Stimulated activated CD4-positive, alpha-beta T cell treated with anti-CD3 and anti-CD28 coated beads, Interleukin-12 subunit alpha, Interleukin-12 subunit beta, amount 100 ng/mL, for 24 hours (primary cell): ENCODE measurements around the gene CFAP20.

Experiments
- DNase-seq, 2 experiments: peaks; one replicate each; pipeline ENCODE4 v3.0.0-alpha.2; 2020; ENCODE audit warnings: low read depth in 2 of 2

The CFAP20 gene

GRCh38 chr16:58129097-58129936 is at the start of gene CFAP20:
Gene CFAP20, minus strand, starts transcription at chr16:58129381. Its CDS starts 266 bp downstream, at chr16:58129115.
- peak; percentile 93 to 97 for DNase-seq

- DNase-seq, result no peak
These were observed 48.2 kb upstream of the CFAP20 start for GRCh38 chr16:58177353-58177710.

- DNase-seq, result no peak
These were observed 47.6 kb upstream of the CFAP20 start for GRCh38 chr16:58176608-58177352.

GRCh38 chr16:58170223-58170622 is 41.0 kb upstream of the CFAP20 start:
- DNase-seq, result no peak

- no peak for DNase-seq
These were observed 31.7 kb upstream of the CFAP20 start for GRCh38 chr16:58160855-58161254.

GRCh38 chr16:58158725-58159124 is 29.5 kb upstream of the CFAP20 start:
- DNase-seq, result no peak

- DNase-seq, result no peak
These were observed 28.9 kb upstream of the CFAP20 start for GRCh38 chr16:58157951-58158540.

GRCh38 chr16:58157239-58157638 is 28.1 kb upstream of the CFAP20 start:
- no peak for DNase-seq

GRCh38 chr16:58155839-58156238 is 26.7 kb upstream of the CFAP20 start:
- no peak for DNase-seq

- no peak for DNase-seq
These were observed 25.2 kb upstream of the CFAP20 start for GRCh38 chr16:58154345-58154744.

- DNase-seq, result no peak
These were observed 23.2 kb upstream of the CFAP20 start for GRCh38 chr16:58152246-58152868.

GRCh38 chr16:58148526-58148925 is 19.3 kb upstream of the CFAP20 start:
- DNase-seq, result no peak

GRCh38 chr16:58148099-58148498 is 18.9 kb upstream of the CFAP20 start:
- DNase-seq, result no peak

GRCh38 chr16:58138852-58139251 is 9.7 kb upstream of the CFAP20 start:
- DNase-seq, result no peak

GRCh38 chr16:58137581-58137980 is 8.4 kb upstream of the CFAP20 start:
- no peak for DNase-seq

GRCh38 chr16:58128711-58129096 is 477 bp downstream of the CFAP20 start:
- DNase-seq, result no peak

- no peak for DNase-seq
These were observed 975 bp downstream of the CFAP20 start for GRCh38 chr16:58128181-58128631.

- no peak for DNase-seq
These were observed 1.5 kb downstream of the CFAP20 start for GRCh38 chr16:58127634-58128033.

- no peak for DNase-seq
These were observed 2.1 kb downstream of the CFAP20 start for GRCh38 chr16:58127033-58127556.

- no peak for DNase-seq
These were observed 2.7 kb downstream of the CFAP20 start for GRCh38 chr16:58126451-58126961.

- DNase-seq, result no peak
These were observed 3.3 kb downstream of the CFAP20 start for GRCh38 chr16:58125781-58126335.
